Endodermal cell (in vitro differentiated cells): Measurements from ENCODE around the gene CRACDL. TPM values are rescaled to one million over a fixed set of nuclear protein-coding genes. Genes with fewer than 3 reads are reported as not detected.

Source experiments
- DNase-seq: peaks from one replicate; pipeline ENCODE4 v3.0.0-alpha.2; 2017
- H3K27ac ChIP-seq: 2 replicates; pipeline ENCODE4 v1.5.1; 2013; ENCODE audit warnings: mild to moderate bottlenecking, low read depth, low read length, moderate library complexity
- H3K27me3 ChIP-seq: 2 replicates; pipeline ENCODE4 v1.6.1; 2013; ENCODE audit warnings: mild to moderate bottlenecking, low read length, moderate library complexity; ENCODE audit not compliant: insufficient read depth, control insufficient read depth, poor library complexity, severe bottlenecking
- H3K36me3 ChIP-seq: 2 replicates; pipeline ENCODE4 v1.7.0; 2013; ENCODE audit warnings: mild to moderate bottlenecking, low read length, moderate library complexity; ENCODE audit not compliant: control insufficient read depth, insufficient read depth
- H3K4me1 ChIP-seq: one replicate; pipeline ENCODE4 v1.7.0; 2013; ENCODE audit warnings: low read length; ENCODE audit not compliant: control insufficient read depth, insufficient read depth
- H3K4me3 ChIP-seq: 2 replicates; pipeline ENCODE4 v1.5.1; 2013; ENCODE audit warnings: mild to moderate bottlenecking, low read length, moderate library complexity
- H3K9ac ChIP-seq: 2 replicates; pipeline ENCODE4 v1.6.1; 2013; ENCODE audit warnings: mild to moderate bottlenecking, low read length, moderate library complexity; ENCODE audit not compliant: poor library complexity, severe bottlenecking; ENCODE audit errors: extremely low read depth
- H3K9me3 ChIP-seq: 2 replicates; pipeline ENCODE4 v1.6.1; 2013; ENCODE audit warnings: mild to moderate bottlenecking, low read length, moderate library complexity; ENCODE audit not compliant: control insufficient read depth
- H3K27ac Mint-ChIP-seq: 2 replicates; pipeline ENCODE4 v1.8.0; 2020; ENCODE audit warnings: mixed read lengths
- H3K27me3 Mint-ChIP-seq: 2 replicates; pipeline ENCODE4 v1.8.0; 2021; ENCODE audit warnings: mild to moderate bottlenecking, mixed read lengths; ENCODE audit not compliant: insufficient read depth
- H3K36me3 Mint-ChIP-seq: 2 replicates; pipeline ENCODE4 v1.8.0; 2020; ENCODE audit warnings: low read depth, mixed read lengths
- H3K4me1 Mint-ChIP-seq: 2 replicates; pipeline ENCODE4 v1.8.0; 2020; ENCODE audit warnings: mixed read lengths
- H3K4me3 Mint-ChIP-seq: 2 replicates; pipeline ENCODE4 v1.8.0; 2020; ENCODE audit warnings: mild to moderate bottlenecking, moderate library complexity, mixed read lengths
- H3K9me3 Mint-ChIP-seq: 2 replicates; pipeline ENCODE4 v1.8.0; 2020; ENCODE audit warnings: mild to moderate bottlenecking, mixed read lengths
- CTCF ChIP-seq: fragments of 200-600 bp; sonication (generic); conservative IDR thresholded peaks from 2 replicates; pipeline ENCODE4 v1.5.0; 2021; ENCODE audit warnings: antibody characterized with exemption, mild to moderate bottlenecking
- WGBS, 2 experiments: methylation state at CpG; one replicate each; pipeline versions ENCODE4 v1.1.5 to v1.1.7; 2013; ENCODE audit warnings: missing lambda C conversion rate in 2 of 2, mixed read lengths in 1 of 2; ENCODE audit not compliant: insufficient coverage in 1 of 2, insufficient read length in 1 of 2; 5-methylcytosine and 5-hydroxymethylcytosine counted together
- total RNA-seq, 2 donors: library from RNA; stranded (reverse); fragmentation: NEBNext Ultra II Directional in 1 of 2; extraction: Animal tissue kit (Norgen Biotek cat#: 25700) in 1 of 2; gene quantifications; 2 replicates in 1 of 2; 3 replicates in 1 of 2; pipeline ENCODE4 v1.2.1, GENCODE V29; 2021

Gene CRACDL
- total RNA-seq, 2 donors from 2014 or later, result 0.26 to 0.31 TPM

GRCh38 chr2:98825858-98826257 is 110.2 kb downstream of the CRACDL start:
- H3K9me3 Mint-ChIP-seq, result peaks cover 2% of the 10 kb centered on the region
- Histone ChIP-seq H3K27ac (no peak overlapping the region), H3K27me3 (peaks cover 49% of the 10 kb centered on the region), H3K4me1 (no peaks in the 10 kb centered on the region), H3K36me3 (no peaks in the 10 kb centered on the region), H3K9ac (no peak overlapping the region), H3K9me3 (no peaks in the 10 kb centered on the region), H3K4me3 (no peak overlapping the region)
- WGBS, 2 experiments, result 94 to 96% methylated on average over 6 of the region's 6 CpGs
- H3K36me3 Mint-ChIP-seq, result no peaks in the 10 kb centered on the region
- no peak for TF ChIP-seq CTCF
- DNase-seq, result peak; percentile 22
- H3K4me3 Mint-ChIP-seq, result no peak overlapping the region
- H3K4me1 Mint-ChIP-seq, result no peaks in the 10 kb centered on the region
- peaks cover 58% of the 10 kb centered on the region for H3K27me3 Mint-ChIP-seq
- H3K27ac Mint-ChIP-seq, result no peak overlapping the region

- no peak for TF ChIP-seq CTCF
- DNase-seq, result peak; percentile 17
- no peaks in the 10 kb centered on the region for H3K4me1 Mint-ChIP-seq
- no peak overlapping the region for H3K27ac ChIP-seq
- H3K4me3 ChIP-seq, result no peak overlapping the region
- no peak overlapping the region for H3K4me3 Mint-ChIP-seq
- H3K36me3 ChIP-seq, result no peaks in the 10 kb centered on the region
- H3K9me3 Mint-ChIP-seq, result peaks cover 2% of the 10 kb centered on the region
- WGBS, 2 experiments, result 88 to 94% methylated on average over 5 to 6 of the region's 6 CpGs
- H3K4me1 ChIP-seq, result no peaks in the 10 kb centered on the region
- no peaks in the 10 kb centered on the region for H3K36me3 Mint-ChIP-seq
- no peak overlapping the region for H3K9ac ChIP-seq
- H3K27ac Mint-ChIP-seq, result no peak overlapping the region
- H3K27me3 ChIP-seq, result peaks cover 49% of the 10 kb centered on the region
- H3K27me3 Mint-ChIP-seq, result peaks cover 62% of the 10 kb centered on the region
- no peaks in the 10 kb centered on the region for H3K9me3 ChIP-seq
Measured at GRCh38 chr2:98825404-98825803, 110.6 kb downstream of the CRACDL start.

- no peak for TF ChIP-seq CTCF
- Histone ChIP-seq H3K9ac (no peak overlapping the region), H3K27me3 (peaks cover 49% of the 10 kb centered on the region), H3K9me3 (no peaks in the 10 kb centered on the region), H3K27ac (no peak overlapping the region), H3K4me3 (no peak overlapping the region), H3K4me1 (no peaks in the 10 kb centered on the region), H3K36me3 (no peaks in the 10 kb centered on the region)
- peaks cover 2% of the 10 kb centered on the region for H3K9me3 Mint-ChIP-seq
- no peaks in the 10 kb centered on the region for H3K36me3 Mint-ChIP-seq
- no peak for DNase-seq
- H3K27me3 Mint-ChIP-seq, result peaks cover 64% of the 10 kb centered on the region
- 78 to 95% methylated on average over 3 of the region's 3 CpGs for WGBS, 2 experiments
- H3K4me1 Mint-ChIP-seq, result no peaks in the 10 kb centered on the region
- no peak overlapping the region for H3K27ac Mint-ChIP-seq
- no peak overlapping the region for H3K4me3 Mint-ChIP-seq
Measured at GRCh38 chr2:98825020-98825350, 111.0 kb downstream of the CRACDL start.
